Measurements from ENCODE around the gene STK4.

The STK4 gene

GRCh38 chr20:45082468-45082867 lies 116.2 kb downstream of the STK4 start:
- no peak for DNase-seq (ENCODE audit: low read depth in 1 of 2, low spot score in 1 of 2)

- no peak for DNase-seq (ENCODE audit: low read depth in 1 of 2, low spot score in 1 of 2)
These were observed 116.8 kb downstream of the STK4 start for GRCh38 chr20:45083127-45083526.

GRCh38 chr20:45085289-45085688 lies 119.0 kb downstream of the STK4 start:
- no peak for DNase-seq (ENCODE audit: low read depth in 1 of 2, low spot score in 1 of 2)

DNA sequence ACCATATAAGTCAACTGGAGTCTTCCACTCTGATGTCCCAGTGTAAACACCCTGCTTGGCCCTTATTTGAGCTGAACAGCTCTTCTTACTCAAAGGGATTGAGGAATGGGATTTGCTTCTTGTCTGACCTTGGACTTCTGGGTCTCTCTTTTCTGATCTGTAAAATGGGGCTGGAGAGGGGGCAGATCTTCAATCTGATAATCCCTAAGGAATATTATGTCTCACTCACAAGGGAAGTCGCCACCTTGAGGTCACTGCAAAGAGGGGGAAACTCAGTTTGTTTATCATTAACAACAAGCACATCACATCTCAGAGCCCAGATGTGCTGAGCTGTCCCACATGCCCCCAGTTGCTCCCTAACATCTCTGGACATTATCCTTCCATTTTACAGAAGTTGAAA lies 119.6 kb downstream of the STK4 start:
- DNase-seq (ENCODE audit: low read depth in 1 of 2, low spot score in 1 of 2): no peak

DNA sequence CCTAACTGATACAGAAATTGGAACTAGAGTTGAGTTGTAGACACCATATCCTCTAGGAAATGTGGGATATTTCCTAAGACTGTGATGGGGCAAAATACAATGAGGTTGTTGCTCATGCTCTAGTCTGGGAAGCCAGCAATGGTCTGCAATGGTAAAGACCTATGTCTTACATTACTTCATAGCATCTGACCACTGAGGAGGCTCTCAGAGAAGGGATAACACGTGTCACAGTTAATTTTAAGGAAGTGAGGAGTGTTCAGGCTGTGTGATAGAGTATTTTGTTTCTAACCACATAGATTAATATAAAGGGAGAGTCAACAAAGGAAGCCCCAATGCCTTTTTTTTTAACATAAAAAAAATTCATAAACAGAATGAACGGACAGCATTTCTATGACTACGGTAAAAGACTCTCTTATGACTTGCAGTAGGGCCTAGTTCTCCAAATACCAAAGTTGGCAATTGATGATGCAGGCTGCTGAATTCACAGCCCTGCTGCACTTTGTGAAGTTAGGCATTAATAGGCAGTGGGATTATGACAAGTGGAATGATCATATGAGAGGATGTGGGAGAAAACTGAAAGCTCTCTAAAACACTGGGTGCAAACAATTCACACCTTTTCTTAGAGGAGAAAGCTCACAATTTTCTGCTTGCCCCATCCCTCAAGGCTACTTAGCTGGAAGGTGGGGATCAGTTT lies 120.9 kb downstream of the STK4 start:
- no peak for DNase-seq (ENCODE audit: low read depth in 1 of 2, low spot score in 1 of 2)

GRCh38 chr20:45087814-45088213 lies 121.5 kb downstream of the STK4 start:
- DNase-seq (ENCODE audit: low read depth in 1 of 2, low spot score in 1 of 2): no peak

GRCh38 chr20:45088247-45088646 lies 121.9 kb downstream of the STK4 start:
- no peak for DNase-seq (ENCODE audit: low read depth in 1 of 2, low spot score in 1 of 2)

- no peak for DNase-seq (ENCODE audit: low read depth in 1 of 2, low spot score in 1 of 2)
These were observed 124.2 kb downstream of the STK4 start for GRCh38 chr20:45090481-45090880.

DNA sequence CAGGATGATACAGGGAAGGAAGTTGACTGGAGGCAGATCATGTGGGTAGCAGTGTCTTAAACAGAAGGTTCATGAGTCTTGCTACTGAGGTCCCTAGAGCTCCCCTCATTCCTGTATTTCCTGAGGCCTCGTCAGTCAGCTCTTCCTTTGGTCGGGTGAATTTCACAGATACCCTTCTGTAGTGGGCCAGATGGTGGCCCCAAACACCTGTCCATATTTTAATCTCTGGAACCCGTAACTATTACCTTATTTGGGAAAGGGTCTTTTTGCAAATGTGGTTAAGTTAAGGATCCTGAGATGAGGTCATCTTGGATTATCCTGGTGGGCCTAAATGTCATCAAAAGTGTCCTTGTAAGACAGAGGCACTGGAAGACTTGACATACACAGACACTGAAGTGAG lies 125.1 kb downstream of the STK4 start:
- DNase-seq (ENCODE audit: low read depth in 1 of 2, low spot score in 1 of 2): no peak

DNA sequence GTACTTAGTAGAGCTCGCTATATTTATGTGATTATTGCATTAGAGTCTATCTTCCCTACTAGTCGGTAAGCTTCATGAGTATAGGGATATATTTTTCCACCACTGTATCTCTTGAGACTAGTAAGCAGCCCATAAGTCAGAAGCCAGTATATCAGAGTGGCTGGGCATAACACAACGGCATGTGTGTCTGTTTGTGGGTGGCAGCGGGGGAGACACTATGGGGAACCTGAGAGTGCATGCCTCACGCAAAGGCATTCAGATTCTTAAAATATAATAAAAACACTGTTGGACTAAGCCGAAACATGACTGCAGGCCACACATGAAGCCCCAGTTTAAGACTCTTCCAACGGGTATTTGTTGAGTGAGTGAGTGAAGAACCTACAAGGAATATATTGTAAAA lies 126.6 kb downstream of the STK4 start:
- no peak for DNase-seq (ENCODE audit: low read depth in 1 of 2, low spot score in 1 of 2)

DNA sequence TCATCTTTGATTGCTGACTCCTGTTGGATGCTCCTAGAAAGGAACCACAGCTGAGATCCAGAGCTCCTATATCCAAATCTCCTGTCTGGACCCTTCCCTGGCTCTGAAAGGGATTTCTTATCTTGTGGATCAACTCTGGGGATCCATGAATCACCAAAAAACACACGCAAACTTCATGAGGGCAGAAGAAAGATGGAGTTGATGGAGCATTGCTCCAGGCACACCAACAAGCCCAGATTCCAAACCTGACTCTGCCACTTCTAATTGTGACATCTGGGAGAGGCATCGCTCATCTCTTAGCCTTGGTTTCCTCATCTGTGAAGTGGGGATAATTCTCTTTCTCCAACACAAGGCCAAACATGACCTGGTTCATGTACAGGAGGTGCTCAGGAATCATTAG lies 127.9 kb downstream of the STK4 start:
- DNase-seq (ENCODE audit: low read depth in 1 of 2, low spot score in 1 of 2): no peak

DNA sequence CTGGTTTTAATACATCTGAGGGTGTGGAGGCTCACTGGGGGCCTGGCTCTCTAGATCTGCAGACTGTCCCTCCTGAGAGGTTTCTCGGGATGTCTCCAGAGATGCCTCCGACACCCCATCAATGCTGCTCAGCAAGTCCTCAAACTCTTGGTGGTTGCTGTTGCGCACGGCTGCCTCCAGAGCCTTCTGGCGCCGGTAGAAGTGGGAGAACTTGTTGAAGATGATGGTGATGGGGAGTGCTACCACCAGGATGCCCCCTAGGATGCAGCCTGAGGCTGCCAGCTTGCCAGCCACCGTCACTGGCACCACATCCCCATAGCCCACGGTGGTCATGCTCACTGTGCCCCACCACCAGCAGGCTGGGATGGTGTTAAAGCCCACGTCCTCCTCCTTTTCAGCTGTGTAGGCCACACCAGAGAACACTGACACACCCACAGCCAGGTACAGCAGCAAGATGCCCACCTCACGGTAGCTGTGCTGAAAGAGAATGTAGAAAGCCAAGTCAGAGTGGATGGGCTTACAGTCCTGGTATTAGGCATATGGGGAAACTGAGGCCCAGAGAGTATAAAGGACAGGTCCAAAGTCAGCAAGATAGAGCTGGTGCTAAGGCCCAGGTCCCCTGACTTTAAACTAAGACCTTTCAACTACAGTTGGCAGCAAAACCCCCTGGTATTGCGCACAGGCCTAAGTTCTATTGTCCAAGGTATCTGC lies 128.7 kb downstream of the STK4 start:
- DNase-seq (ENCODE audit: low read depth in 1 of 2, low spot score in 1 of 2): no peak

- DNase-seq (ENCODE audit: low read depth in 1 of 2, low spot score in 1 of 2): peak in 1 of 2 donors; percentile 27
These were observed 129.5 kb downstream of the STK4 start for GRCh38 chr20:45095805-45096238.

GRCh38 chr20:45096781-45097180 lies 130.5 kb downstream of the STK4 start:
- no peak for DNase-seq (ENCODE audit: low read depth in 1 of 2, low spot score in 1 of 2)

GRCh38 chr20:45097485-45098102 lies 131.3 kb downstream of the STK4 start:
- no peak for DNase-seq (ENCODE audit: low read depth in 1 of 2, low spot score in 1 of 2)

DNA sequence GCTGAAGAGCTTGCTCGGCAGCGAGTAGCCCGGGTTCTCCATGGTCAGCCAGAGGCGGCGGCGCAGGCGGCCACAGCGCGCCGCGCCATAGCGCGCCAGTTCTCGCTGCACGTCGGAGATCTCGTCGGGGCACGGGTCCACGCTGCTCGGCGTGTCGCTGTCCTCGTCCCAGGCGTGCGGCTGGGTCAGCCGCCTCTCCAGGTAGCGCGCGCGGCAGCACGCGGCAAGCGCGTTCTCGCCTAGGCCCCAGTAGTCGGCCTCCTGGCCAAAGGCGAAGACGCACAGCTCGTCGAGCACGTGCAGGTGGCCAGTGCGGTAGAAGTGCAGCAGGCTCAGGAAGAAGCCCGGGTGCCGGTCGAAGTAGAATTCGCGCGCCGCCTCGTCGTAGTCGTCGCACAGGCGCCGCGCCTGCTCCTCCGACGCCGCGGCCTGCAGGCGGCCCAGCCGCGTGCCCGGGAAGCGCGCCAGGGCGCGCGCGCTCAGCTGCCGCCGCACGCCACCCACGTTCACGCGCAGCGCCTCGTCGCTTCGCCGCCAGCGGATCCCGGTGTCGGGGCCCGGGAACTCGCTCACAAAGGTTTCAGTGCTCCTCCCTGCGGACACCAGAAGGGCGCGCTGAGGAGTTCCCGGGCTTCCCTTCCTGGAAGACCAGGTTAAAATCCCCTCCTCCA lies 131.9 kb downstream of the STK4 start:
- no peak for DNase-seq (ENCODE audit: low read depth in 1 of 2, low spot score in 1 of 2)

DNA sequence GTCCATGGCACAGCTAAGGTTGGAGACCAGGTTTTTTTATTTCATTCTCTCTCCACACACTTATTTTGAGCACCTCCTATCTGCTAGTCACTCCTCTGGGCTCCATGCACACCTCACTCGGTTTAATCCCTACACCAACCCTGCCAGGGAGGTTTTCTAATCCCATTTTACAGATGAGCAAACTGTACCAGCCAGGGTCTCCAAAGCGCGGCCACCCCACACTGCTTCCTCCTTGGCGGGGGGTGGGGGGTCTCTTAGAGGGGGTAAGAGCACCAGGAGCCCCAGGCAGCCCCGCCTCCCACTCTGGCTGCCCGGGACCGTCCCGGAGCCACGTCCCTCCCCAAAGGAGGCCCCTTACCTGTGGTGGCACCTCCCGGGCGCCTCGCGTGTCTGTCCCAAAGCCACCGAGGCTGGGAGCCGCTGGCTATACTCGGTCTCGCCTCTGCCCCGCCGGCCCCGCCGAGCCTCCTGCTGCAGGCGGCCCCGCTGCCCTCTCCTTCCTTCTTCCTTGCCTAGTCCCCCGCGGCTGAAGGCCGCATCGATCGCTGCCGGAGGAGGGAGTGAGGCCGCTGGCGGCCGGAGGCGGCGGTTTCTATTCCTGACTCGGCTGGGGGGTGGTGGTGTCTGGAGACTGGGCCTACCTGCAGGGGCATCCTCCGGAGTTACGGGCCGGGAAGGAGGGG lies 134.4 kb downstream of the STK4 start, which contains the start of gene KCNS1:
KCNS1 (minus strand) TSS at position 565 of the 683 bp plus-strand sequence. CDS start 1,891 bp downstream, outside the sequence.
- DNase-seq (ENCODE audit: low read depth in 1 of 2, low spot score in 1 of 2): no peak

DNA sequence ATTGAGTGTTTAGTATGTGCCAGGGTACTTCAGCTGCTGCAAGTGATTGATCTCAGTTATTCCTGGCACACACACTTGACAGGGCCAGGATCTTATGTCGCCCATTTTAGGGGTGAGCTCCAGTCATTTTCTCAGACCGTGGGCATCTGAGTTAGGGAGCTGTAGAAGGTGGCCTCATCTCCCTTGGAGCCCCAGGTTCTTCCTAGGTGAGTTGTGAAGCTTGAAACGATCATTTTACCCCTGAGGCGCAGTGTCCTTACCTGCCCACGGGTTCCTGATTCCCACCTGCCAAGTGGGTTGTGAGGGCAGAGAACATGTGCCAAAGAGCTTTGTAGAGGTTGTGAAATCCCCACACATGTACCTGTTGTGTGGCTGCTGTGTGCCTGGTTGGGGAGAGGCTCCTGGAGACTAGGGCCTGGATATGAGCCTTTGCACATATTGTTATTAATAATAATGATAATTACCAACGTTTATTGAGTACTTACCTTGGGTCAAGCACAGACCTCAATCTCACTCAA lies 135.1 kb downstream of the STK4 start:
- DNase-seq (ENCODE audit: low read depth in 1 of 2, low spot score in 1 of 2): no peak

DNA sequence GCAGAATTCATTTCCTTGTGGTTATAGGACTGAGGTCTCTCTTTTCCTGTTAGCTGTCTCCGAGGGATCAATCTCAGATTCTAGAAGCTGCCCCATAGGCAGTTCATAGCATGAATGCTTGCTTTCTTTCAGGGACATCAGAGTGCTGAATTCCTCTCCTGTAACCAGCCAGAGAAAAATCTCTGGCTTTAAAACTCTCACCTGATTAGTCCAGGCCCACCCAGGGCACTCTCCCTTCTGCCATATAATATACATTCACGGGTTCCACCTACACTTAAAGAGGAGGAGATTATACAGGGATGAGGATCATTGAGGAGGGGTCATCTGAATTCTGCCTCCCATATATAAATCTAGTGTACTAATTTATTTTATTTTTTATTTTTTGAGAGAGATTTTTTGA lies 136.8 kb downstream of the STK4 start:
- DNase-seq (ENCODE audit: low read depth in 1 of 2, low spot score in 1 of 2): no peak

DNA sequence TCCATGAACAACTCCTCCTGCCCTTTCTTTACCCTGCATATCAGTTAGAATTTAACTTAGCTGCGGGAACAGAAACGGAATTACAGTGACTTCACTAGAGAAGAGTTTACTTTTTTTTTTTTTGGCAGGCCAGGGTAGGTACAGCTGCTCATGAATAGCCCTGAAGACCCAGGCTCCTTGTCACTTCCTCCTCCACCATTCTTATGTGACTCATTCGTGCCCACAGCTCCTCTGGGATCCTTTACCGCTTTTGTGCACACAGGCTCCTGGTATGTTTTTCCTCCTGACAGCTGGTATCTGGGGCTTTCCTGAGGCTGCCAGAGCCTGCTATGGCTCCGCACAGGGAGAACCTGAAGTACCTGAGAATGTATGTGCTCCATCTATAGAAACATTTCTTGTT lies 138.5 kb downstream of the STK4 start:
- DNase-seq (ENCODE audit: low read depth in 1 of 2, low spot score in 1 of 2): no peak

- no peak for DNase-seq (ENCODE audit: low read depth in 1 of 2, low spot score in 1 of 2)
These were observed 139.0 kb downstream of the STK4 start for GRCh38 chr20:45105317-45105716.

All from activated T-helper 1 cell treated with anti-CD3 and anti-CD28 coated beads, Interleukin-2, amount 50 U/mL, for 16 hours (primary cell).